ENCODE results near the gene INSR.

DNA sequence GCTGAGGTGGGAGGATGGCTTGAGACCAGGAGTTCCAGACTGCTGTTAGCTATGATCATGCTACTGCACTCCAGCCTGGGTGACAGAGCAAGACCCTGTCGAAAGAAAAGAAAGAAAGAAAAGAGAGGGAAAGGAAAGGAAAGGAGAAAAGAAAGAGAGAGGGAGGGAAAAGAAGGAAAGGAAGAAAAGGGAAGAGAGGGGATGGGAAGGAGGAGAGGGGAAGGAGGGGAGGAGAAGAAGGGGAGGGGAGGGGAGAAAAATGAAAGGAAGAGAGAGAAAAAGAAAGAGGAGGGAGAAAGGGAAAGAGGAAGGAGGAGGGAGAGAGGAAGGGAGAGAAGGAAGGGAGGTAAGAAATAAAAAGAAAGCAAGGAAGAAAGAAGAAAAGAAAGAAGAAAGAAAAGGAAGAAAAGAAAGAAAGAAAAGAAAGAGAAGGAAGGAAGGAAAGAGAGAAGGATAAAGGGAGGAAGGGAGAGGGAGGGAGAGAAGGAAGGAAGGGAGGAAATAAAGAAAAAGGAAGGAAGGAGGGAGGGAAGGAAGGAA lies 44.1 kb downstream of the INSR start:
- TF ChIP-seq POLR2A (IDR thresholded peaks at IDR 0.05), result no peak
- TF ChIP-seq CTCF (IDR thresholded peaks at IDR 0.05), result no peak
